GM04503 (cell line): ENCODE data around the gene ZNF14.
"Not testable (repeated sequence)": the region's sequence is repeated elsewhere in the genome, so short reads cannot be mapped to it uniquely, and the experiment has no call there.

ENCODE experiments used
- DNase-seq: peaks from one replicate; pipeline ENCODE4 v3.0.0-alpha.2; 2012; ENCODE audit warnings: low read depth

ZNF14 gene

DNA sequence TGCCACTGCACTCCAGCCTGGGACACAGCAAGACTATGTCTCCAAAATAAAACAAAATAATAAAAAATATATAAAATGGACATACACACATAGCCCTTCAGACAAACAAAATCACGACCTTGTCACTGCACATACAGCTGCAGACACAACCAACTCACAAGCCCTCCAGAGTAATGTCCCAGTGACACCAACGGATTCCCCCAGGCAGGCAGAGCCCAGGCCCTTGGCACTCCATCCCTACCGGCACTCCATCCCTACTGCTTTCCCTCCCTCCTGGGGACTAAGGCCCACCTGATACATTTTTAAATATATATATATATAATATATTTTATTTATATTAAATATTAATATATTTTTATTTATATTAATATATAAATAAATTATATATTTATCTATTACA, 45.8 kb downstream of the ZNF14 start:
- DNase-seq = no peak

DNA sequence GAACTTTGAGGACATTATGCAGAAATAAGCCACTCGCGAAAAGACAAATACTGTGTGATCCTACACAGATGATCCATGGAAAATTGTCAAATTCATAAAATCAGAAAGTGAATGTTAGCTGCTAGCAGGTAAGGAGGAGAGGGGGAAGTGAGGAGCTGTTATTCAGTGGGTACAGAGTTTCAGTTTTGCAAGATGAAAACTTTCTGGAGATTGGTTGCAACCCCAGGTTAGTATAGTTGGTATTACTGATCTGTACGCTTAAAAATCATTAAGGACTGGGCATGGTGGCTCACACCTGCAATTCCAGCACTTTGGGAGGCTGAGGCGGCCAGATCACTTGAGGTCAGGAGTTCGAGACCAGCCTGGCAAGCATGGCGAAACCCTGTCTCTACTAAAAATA, 46.3 kb downstream of the ZNF14 start:
- DNase-seq = no peak

DNA sequence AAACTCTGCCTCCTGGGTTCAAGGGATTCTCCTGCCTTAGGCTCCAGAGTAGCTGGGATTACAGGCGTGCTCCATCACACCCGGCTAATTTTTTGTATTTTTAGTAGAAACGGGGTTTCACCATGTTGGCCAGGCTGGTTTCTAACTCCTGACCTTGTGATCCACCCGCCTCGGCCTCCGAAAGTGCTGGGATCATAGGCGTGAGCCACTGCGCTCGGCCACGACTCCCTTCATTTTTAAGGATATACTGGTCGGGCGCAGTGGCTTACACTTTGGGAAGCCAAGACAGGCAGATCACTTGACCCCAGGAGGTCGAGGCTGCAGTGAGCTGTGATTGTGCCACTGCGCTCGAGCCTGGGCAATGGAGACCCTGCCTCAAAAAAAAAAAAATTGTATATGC, 46.8 kb downstream of the ZNF14 start:
- DNase-seq = not testable (repeated sequence)

DNA sequence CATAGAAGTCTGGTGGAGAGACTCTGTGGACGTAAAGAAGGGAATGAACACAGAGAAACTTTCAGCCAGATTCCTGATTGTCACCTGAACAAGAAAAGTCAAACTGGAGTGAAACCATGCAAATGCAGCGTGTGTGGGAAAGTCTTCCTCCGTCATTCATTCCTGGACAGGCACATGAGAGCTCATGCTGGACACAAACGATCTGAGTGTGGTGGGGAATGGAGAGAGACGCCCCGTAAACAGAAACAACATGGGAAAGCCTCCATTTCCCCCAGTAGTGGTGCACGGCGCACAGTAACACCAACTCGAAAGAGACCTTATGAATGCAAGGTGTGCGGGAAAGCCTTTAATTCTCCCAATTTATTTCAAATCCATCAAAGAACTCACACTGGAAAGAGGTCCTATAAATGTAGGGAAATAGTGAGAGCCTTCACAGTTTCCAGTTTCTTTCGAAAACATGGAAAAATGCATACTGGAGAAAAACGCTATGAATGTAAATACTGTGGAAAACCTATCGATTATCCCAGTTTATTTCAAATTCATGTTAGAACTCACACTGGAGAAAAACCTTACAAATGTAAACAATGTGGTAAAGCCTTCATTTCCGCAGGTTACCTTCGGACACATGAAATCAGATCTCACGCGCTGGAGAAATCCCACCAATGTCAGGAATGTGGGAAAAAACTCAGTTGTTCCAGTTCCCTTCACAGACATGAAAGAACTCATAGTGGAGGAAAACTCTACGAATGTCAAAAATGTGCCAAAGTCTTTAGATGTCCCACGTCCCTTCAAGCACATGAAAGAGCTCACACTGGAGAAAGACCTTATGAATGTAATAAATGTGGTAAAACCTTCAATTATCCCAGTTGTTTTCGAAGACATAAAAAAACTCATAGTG, 53.5 kb downstream of the ZNF14 start:
- DNase-seq = no peak

DNA sequence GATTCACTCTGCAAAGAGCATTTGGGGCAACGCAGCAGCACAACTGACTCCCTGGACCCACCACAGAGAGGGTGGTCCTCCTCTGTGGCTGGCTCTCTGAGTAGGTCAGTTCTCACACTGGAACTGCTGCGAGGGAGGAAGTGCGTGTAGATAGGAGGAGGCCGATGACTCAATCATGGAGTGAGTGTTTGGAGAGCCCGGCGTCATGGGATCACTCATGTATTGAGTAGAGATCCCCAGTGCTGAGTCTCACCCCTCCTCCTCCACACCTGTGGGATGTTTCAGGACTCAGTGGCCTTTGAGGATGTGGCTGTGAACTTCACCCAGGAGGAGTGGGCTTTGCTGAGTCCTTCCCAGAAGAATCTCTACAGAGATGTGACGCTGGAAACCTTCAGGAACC, 55.3 kb downstream of the ZNF14 start:
- DNase-seq = no peak

DNA sequence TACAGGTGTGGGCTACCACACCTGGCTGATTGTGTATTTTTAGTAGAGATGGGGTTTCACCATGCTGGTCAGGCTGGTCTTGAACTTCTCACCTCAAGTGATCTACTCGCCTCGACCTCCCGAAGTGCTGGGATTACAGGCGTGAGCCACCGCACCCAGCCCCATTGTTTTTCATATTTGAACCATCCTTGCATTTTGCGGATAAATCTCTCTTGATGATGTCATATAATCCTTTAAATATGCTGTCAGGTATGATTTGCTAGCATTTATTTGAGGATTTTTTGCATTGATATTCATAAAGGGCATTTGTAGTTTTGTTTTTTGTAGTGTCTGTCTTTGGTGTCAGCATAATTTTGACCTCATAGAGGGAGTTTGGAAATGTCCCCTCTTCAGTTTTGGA, 58.6 kb downstream of the ZNF14 start:
- no peak for DNase-seq

DNA sequence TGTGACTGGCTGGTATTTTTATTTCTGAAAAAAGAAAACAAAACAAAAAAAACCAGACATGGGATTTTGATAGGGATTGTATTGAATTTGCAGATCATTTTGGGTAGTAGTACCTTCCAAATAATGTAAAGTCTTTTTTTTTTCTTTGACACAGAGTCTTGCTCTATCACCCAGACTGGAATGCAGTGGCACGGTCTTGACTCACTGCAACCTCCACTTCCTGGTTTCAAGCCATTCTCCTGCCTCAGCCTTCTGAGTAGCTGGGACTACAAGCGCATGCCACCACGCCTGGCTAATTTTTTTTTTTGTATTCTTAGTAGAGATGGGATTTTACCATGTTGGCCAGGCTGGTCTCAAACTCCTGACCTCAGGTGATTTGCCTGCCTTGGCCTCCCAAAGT, 60.1 kb downstream of the ZNF14 start:
- no peak for DNase-seq

DNA sequence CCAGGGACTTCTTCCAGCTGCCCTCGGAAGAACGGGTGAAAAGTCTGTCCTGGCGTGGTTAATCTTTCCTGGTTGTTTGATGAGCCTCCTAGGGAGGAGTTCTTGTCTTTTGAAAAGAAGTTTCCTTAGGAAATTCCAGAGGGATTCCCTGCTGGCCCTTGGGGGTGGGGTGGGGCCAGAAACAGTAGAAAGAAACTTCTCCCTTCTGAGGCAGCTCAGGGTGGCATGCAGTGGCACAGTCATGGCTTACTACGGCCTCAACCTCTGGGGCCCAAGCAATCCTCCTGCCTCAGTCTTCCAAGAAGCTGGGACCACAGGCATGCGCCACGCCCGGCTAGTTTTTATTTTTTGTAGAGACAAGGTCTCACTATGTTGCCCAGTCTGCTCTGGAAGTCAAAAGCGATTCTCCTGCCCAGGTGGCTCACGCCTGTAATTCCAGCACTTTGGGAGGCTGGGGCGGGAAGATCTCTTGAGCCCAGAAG, 62.8 kb downstream of the ZNF14 start:
- no peak for DNase-seq

DNA sequence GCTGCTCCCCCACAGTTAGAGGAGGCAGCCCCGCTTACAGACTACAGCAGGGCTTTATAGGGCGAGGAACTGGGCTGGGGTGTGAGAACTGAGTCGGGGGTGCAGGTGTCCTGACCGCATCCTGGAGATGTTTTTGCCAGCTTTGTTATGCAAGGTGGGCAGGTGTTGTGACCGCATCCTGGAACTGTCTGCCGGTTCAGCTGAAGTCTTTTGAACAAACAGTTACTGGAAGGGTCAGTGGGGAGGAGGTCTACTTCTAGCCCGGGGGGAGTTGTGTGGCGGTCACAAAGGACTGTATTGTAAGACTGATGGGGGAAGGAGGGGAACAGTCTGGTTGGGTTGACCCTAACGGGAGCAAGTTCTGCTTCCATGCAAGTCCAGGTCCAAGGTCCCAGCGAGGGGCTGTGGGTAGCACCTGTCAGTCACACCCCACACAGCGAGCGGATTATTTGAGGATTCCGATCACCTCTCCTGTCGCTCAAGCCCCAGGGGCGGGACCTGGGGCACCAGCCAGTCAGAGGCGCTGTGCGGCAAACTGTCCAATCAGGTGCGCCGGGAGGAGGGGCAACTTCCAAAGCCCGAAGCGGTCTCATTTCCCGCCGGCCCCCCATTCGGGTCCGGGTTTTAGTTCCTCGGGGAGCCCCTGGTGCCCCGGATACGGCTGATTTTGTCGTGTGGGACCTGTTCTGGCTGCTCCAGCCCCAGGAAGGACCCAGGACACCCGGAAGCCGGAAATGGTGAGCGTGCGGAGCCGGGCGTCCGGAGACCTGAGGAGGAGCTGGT, 64.5 kb downstream of the ZNF14 start, which contains the start of gene ZNF101:
Gene ZNF101 (plus strand): TSS at position 610 of the 783 bp plus-strand sequence. CDS start 125 bp downstream, at position 735.
- peak; percentile 47 for DNase-seq

DNA sequence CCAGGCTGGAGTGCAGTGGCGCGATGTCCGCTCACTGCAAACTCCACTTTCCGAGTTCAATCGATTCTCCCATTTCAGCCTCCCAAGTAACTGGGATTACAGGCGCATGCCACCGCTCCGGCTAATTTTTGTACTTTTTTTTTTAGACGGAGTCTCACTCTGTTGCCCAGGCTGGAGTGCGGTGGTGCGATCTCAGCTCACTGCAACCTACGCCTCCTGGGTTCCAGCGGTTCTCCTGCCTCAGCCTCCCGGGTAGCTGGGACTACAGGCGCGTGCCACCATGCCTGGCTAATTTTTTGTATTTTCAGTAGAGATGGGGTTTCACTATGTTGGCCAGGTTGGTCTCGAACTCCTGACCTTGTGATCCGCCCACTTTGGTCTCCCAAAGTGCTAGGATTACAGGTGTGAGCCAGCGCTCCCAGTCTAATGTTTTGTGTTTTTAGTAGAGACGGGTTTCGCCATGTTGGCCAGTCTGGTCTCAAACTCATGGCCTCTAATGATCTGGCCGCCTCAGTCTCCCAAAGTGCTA, 67.4 kb downstream of the ZNF14 start:
- not testable (repeated sequence) for DNase-seq

DNA sequence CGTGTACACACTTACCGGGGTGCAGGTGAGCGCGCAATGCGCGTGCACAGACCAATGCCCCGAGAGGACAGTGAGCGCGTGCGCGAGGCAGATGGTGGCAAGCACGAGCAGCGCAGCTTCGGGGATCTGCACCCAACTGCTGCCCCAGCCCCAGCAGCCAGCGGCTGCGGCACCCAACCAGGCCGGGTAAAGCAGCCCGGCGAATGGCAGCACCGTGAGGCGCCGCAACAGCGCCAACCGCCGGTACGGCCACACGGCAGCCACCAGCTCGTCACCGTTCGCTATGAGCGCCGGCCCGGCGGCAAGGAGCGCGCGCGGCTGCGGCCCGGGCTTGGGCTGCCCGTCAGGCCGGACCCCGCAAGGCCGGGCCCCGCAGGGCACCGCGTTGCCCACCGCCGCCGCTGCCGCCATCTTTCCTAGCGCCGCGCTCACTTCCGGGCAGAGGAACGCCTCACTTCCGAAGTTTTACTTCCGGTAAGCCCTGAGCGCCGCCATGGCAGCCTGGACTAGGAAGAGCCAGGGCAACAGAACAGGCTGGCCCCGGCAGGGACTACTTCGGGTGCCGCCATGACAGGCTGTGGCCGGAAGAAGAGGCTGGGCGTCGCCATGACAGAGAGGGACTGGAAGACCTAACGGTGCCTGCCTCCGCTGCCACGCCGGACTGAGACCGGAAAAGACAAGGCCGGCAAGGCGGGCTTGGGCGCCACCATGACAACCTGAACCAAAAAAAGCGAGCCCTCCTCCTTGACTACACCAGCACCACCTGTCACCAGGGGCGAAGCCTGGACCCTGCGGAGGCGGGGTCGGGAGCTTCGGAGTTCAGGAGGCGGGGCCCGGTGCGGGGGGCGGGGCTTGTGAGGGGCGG, 69.4 kb downstream of the ZNF14 start, which contains the start of gene ATP13A1:
Gene ATP13A1 (minus strand): TSS at position 421 of the 865 bp plus-strand sequence. CDS start 10 bp downstream, at position 411.
- peak; percentile 88 for DNase-seq

DNA sequence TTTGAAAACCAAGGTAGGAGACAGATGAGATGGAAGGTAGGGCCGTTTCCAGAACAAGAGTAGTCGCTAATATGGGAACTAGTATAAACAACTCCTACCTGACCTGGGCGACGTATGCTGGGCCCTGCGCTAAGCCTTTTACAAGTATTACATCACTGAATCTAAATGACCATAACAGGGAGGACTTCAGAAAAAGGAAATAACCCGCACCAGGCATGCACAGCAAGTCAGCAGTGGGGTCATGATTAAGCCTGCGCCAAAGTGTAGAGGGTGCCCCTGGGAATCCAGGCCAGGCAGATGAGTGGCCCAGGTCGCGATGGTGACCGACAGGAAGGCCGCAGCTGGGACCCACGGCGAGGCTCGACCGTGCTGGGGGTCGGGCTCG, 70.0 kb downstream of the ZNF14 start:
- no peak for DNase-seq

DNA sequence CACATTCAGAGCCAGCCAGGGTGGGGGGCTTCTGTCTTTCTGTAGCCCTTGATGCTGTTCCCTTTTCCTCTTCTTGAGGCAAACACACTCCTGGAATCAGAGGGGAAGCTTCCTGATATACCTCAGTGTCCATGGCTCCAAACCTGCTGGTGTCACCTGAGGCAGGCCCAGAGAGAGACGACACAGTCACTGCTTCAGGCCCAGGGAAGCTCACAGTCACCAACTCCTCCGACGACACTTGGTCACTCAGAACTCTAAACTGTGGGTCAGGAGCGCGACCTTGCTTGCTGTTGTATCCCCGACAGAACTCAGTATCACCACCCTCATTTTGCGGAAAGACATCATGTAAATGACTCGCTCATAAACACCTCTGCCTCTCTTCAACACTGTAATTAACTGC, 70.6 kb downstream of the ZNF14 start:
- no peak for DNase-seq

DNA sequence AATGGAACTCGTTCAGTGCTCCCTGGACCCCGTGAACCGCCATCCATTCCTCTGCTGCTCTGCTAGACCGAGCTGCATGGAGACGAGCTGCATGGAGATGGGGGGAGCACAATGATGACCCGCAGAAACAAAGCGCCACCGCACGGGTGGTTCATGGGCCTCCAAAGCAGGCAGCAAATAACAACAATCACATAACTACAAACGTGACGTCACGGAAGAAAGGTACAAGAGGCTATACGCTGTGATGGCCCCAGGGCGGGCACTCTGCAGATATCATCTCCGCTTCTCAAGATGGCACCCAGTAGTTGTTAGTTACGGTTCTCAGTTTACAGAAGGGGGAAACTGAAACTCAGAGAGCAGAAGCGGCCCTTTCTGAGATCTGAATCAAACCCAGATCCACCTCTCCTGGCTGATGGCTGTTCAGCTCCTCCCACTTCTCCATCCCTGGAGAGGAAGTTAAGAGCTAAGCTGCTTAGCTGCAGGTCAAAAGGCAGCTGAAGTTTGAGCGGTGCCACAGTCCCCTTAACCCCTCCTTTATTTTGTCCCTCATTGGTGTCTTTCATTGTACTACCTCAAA, 71.1 kb downstream of the ZNF14 start:
- no peak for DNase-seq

DNA sequence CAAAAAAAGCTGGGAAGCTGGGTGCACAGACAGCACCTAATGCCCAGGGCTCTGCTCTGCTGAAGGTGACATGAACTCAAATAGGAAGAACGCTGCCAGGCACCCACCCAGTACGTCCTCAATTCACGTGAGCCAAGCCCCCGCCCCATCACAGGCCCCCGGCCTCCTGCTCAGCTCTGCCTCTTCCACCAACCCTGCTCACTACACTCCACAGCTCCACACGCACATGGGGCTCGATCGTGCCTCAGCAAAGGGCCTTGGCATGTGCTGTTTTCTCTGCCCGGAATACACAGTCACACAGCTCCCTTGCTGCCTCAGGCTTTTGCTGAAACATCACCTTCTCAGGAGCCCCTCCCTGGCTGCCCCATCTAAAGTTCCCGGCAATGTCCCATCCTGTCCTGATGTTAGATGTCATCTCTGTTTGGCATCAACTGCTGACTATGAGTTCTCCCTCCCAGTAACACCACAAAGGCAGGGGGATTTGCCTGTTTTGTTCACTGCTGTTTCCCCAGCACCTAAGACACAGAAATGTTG, 71.7 kb downstream of the ZNF14 start:
- DNase-seq = no peak
